DOHH2 (cell line): Measurements from ENCODE around the gene PRDM15.

ENCODE experiments used
- H3F3A ChIP-seq: fragments of 200-600 bp; sonication (generic), shearing (Covaris generic); 2 replicates; pipeline ENCODE4 v1.6.0; 2016; ENCODE audit warnings: antibody characterized with exemption, mild to moderate bottlenecking; ENCODE audit not compliant: control insufficient read depth, insufficient read depth
- H3K27ac ChIP-seq: fragments of 200-600 bp; sonication (generic); 2 replicates; pipeline ENCODE4 v1.5.1; 2014; ENCODE audit warnings: low read depth, mild to moderate bottlenecking, low read length, moderate library complexity
- H3K27me3 ChIP-seq: fragments of 200-600 bp; sonication (generic); 2 replicates; pipeline ENCODE4 v1.6.1; 2014; ENCODE audit warnings: mild to moderate bottlenecking, low read length, mixed read lengths; ENCODE audit not compliant: control insufficient read depth
- H3K36me3 ChIP-seq: fragments of 200-600 bp; sonication (generic); 2 replicates; pipeline ENCODE4 v1.6.1; 2014; ENCODE audit warnings: mild to moderate bottlenecking, low read length, moderate library complexity, mixed read lengths; ENCODE audit not compliant: control insufficient read depth
- H3K4me1 ChIP-seq: fragments of 200-600 bp; sonication (generic); 2 replicates; pipeline ENCODE4 v1.6.1; 2014; ENCODE audit warnings: mild to moderate bottlenecking, low read length, mixed read lengths; ENCODE audit not compliant: control insufficient read depth
- H3K4me2 ChIP-seq: fragments of 200-600 bp; sonication (generic); 2 replicates; pipeline ENCODE4 v1.6.0; 2014; ENCODE audit warnings: mild to moderate bottlenecking, low read length, moderate library complexity
- H3K4me3 ChIP-seq: fragments of 200-600 bp; sonication (generic); 2 replicates; pipeline ENCODE4 v1.5.1; 2014; ENCODE audit warnings: mild to moderate bottlenecking, low read length, mixed read lengths
- H3K79me2 ChIP-seq: fragments of 200-600 bp; sonication (generic); 2 replicates; pipeline ENCODE4 v1.6.1; 2014; ENCODE audit warnings: mild to moderate bottlenecking, low read length, mixed read lengths; ENCODE audit not compliant: control insufficient read depth
- H3K9me2 ChIP-seq: fragments of 200-600 bp; sonication (generic); replicated peaks from 2 replicates; pipeline ENCODE4 v1.6.1; 2014; ENCODE audit warnings: mild to moderate bottlenecking, low read length, mixed read lengths; ENCODE audit not compliant: control insufficient read depth
- H3K9me3 ChIP-seq: fragments of 200-600 bp; sonication (generic); 2 replicates; pipeline ENCODE4 v1.6.1; 2014; ENCODE audit warnings: antibody characterized with exemption, low read length, mixed read lengths; ENCODE audit not compliant: control insufficient read depth, insufficient read depth
- H4K20me1 ChIP-seq: fragments of 200-600 bp; sonication (generic); 2 replicates; pipeline ENCODE4 v1.6.0; 2014; ENCODE audit warnings: low read depth, mild to moderate bottlenecking, antibody characterized with exemption, low read length, moderate library complexity; ENCODE audit not compliant: control insufficient read depth, insufficient read depth
- CTCF ChIP-seq: fragments of 200-600 bp; sonication (generic); IDR thresholded peaks from one replicate; pipeline ENCODE4 v1.5.1; 2014; ENCODE audit warnings: antibody characterized with exemption, mild to moderate bottlenecking, low read depth, low read length; ENCODE audit not compliant: poor library complexity, severe bottlenecking
- EZH2phosphoT487 ChIP-seq: fragments of 200-600 bp; sonication (generic); IDR thresholded peaks from 2 replicates; pipeline ENCODE4 v1.6.1; 2017; ENCODE audit warnings: borderline replicate concordance, mild to moderate bottlenecking, antibody characterized with exemption, low read length, moderate library complexity, mixed read lengths

PRDM15 gene

GRCh38 chr21:41902946-41903345 lies 23.8 kb upstream of the PRDM15 start:
- Histone ChIP-seq H3K4me3 (no peak overlapping the region), H3K27ac (no peak overlapping the region), H3K9me3 (no peaks in the 10 kb centered on the region), H3K4me1 (peaks cover 5% of the 10 kb centered on the region; the same call in 1 of the 2 replicates), H3F3A (no peaks in the 10 kb centered on the region), H4K20me1 (no peaks in the 10 kb centered on the region), H3K36me3 (peaks cover 7% of the 10 kb centered on the region; the same call in 1 of the 2 replicates), H3K79me2 (no peaks in the 10 kb centered on the region), H3K9me2 (no peaks in the 10 kb centered on the region), H3K27me3 (no peaks in the 10 kb centered on the region), H3K4me2 (no peak overlapping the region)
- no peak for TF ChIP-seq CTCF
- TF ChIP-seq EZH2phosphoT487: no peak

- Histone ChIP-seq H3K9me3 (no peaks in the 10 kb centered on the region), H3F3A (no peaks in the 10 kb centered on the region), H3K4me2 (no peak overlapping the region), H4K20me1 (no peaks in the 10 kb centered on the region), H3K79me2 (no peaks in the 10 kb centered on the region), H3K36me3 (peaks cover 7% of the 10 kb centered on the region; the same call in 1 of the 2 replicates), H3K9me2 (no peaks in the 10 kb centered on the region), H3K27ac (no peak overlapping the region), H3K27me3 (no peaks in the 10 kb centered on the region), H3K4me3 (no peak overlapping the region), H3K4me1 (peaks cover 11% of the 10 kb centered on the region)
- TF ChIP-seq EZH2phosphoT487 (no peak), CTCF (no peak)
Measured at GRCh38 chr21:41901782-41902181, 22.6 kb upstream of the PRDM15 start.

- H3K9me2 ChIP-seq: no peaks in the 10 kb centered on the region
- no peak overlapping the region for H3K27ac ChIP-seq
- peaks cover 3% of the 10 kb centered on the region; the same call in 1 of the 2 replicates for H3F3A ChIP-seq
- no peaks in the 10 kb centered on the region for H3K79me2 ChIP-seq
- H3K27me3 ChIP-seq: no peaks in the 10 kb centered on the region
- H3K4me3 ChIP-seq: no peak overlapping the region
- no peaks in the 10 kb centered on the region for H3K9me3 ChIP-seq
- peaks cover 18% of the 10 kb centered on the region for H3K4me1 ChIP-seq
- no peak overlapping the region for H3K4me2 ChIP-seq
- no peaks in the 10 kb centered on the region for H4K20me1 ChIP-seq
- TF ChIP-seq EZH2phosphoT487: no peak
- H3K36me3 ChIP-seq: peaks cover 7% of the 10 kb centered on the region; the same call in 1 of the 2 replicates
Measured at GRCh38 chr21:41901099-41901498, 22.0 kb upstream of the PRDM15 start.

- Histone ChIP-seq H3K9me2 (no peaks in the 10 kb centered on the region), H3K36me3 (peaks cover 7% of the 10 kb centered on the region; the same call in 1 of the 2 replicates), H3K27ac (no peak overlapping the region), H3K4me2 (no peak overlapping the region), H4K20me1 (no peaks in the 10 kb centered on the region), H3F3A (peaks cover 9% of the 10 kb centered on the region), H3K4me1 (peaks cover 25% of the 10 kb centered on the region), H3K27me3 (no peaks in the 10 kb centered on the region), H3K79me2 (no peaks in the 10 kb centered on the region), H3K9me3 (no peaks in the 10 kb centered on the region), H3K4me3 (no peak overlapping the region)
- no peak for TF ChIP-seq EZH2phosphoT487
- no peak for TF ChIP-seq CTCF
Measured at GRCh38 chr21:41900401-41900800, 21.3 kb upstream of the PRDM15 start.
